H4 (cell line): ENCODE data around the gene EPS8L3. TPM values are rescaled to one million over a fixed set of nuclear protein-coding genes. Genes with fewer than 3 reads are reported as not detected.
"Not testable (repeated sequence)": the region's sequence is repeated elsewhere in the genome, so short reads cannot be mapped to it uniquely, and the experiment has no call there.

ENCODE experiments used
- DNase-seq: peaks from one replicate; pipeline ENCODE4 v3.0.0-alpha.2; 2015; ENCODE audit warnings: low spot score
- total RNA-seq: library from RNA; depleted of rRNA; stranded (reverse); fragments of >200 nt; shearing (Covaris generic); gene quantifications from 2 replicates; pipeline ENCODE4 v1.2.3, GENCODE V29; 2014

EPS8L3 gene
- total RNA-seq, 1 experiment from 2014 or later = not detected

DNA sequence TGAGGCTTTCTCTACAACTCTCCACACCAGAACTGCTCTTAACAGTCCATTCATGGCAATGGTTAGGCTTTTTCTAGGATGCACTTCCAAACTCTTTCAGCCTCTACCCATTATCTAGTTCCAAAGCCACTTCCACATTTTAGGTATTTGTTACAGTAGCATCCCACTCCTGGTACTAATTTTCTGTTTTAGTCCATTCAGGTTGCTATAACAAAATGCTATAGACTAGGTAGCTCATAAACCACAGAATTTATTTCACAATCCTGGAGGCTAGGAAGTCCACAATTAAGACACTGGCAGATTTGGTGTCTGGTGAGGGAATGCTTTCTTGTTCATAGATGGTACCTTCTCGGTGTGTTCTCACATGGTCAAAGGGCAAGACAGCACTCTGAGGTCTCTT is 17.3 kb upstream of the EPS8L3 start:
- DNase-seq = no peak

DNA sequence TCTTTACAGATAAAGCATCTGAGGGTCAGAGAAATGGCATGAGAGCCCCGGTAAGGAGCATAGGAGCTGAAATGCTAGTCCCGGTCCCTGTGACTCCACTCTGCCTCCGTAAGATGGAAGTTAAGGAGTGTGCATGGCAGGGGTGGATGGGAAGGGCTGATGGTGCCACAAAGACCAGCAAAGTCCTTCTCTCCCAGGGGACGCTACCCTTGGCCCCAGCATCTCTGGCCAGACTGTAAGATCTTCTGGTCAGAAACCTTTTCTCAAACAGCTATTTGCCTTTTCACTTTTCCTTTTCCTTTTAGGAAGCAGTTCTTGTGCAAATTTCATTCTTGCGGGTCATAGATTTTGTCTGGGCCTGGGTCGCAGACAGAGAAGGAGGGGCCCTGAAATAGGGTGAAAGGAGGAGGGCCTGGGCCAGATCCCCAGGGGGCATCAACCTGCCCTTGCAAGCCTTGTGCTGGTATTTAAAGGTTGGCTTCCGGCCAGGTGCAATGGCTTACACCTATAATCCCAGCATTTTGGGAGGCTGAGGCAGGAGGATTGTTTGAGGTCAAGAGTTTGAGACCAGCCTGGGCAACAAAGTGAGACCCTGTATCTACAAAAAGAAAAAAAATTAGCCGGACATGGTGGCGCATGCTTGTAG is 14.4 kb upstream of the EPS8L3 start:
- no peak for DNase-seq

DNA sequence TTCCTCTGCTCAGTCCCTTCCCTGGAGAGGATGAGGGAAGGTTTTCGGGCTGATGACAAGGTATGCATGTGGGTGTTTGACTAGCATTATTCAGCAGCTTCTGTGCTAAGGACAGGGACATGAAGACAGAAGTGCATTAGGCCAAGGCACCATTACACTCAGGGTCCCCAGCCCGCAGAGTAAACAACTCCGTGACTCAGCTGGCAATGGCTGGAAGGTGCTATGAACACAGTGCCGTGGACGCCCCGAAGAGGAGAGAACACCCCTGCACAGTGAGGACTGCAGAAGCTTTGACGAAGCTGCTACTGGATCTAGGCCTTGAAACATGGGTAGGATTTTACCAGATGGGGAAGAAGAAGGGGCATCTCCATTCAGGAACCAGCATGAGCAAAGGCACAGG is 13.7 kb upstream of the EPS8L3 start:
- DNase-seq = no peak

DNA sequence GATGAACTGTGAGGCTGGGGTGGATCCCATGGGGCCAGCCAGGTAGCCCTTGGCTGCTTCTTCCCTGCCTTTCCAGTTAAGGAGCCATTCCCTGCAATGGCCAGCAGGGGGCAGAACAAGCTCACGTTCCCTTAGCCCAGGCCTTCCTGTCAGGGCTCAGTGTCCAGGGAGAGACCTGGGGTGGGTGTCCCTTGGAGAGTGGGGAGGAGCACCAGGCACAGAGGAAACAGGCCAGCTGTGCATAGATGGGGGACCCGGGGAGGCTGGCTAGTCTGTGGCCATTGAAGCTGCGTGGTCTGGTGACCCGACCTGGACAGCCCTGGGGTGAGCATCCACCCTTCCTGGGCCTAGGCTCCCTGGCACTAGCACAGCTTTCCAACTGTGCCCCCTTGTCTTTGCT is 13.2 kb upstream of the EPS8L3 start:
- peak; percentile 82 for DNase-seq

DNA sequence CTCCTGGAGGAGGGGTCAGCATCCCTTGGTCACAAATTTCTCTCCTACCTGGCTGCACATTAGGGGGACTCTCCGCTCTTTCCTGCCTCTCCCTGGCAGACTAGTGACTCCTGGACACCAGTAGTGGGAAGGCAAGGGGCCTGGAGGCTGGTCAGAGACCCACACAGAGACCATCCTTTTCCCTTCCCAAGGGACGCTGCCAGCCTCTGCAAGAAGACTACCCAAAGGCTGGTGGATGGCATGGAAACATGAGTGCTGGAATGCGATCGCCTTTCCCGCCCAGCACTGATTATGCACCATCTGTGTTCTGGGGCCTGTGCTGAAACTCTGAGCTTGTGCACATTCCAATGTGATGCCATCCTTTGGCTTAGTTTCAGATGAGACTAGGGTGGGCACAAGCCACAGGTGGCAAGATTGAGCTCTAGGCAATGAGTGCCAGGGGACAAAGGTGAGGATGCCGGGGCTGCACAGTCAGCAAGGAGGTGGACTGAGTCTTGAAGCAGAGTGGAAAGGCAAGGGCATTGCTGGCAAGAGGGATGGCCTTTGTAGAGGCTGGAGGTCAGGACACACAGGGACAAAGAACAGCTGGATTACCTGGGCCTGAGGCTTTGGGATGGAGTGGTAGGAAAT is 12.6 kb upstream of the EPS8L3 start:
- no peak for DNase-seq

DNA sequence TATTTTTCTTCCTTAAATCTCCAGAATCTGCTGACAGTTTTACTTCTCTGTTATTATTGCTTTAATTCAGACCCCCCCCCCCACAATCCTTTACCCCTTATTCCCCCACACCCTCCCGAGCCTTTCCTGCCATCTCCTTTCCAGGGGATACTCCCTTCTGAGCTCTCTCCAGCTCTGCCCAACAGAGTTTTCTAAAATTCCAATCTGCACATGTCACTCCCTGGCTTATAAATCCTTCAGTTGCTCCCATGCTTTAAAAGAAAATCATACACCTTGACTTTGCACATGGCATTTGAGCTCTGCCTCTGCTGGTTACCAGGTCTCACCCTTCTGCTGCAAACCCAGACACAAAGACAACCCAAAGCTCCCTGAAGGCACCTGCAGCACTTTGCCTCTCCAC is 11.7 kb upstream of the EPS8L3 start:
- no peak for DNase-seq

DNA sequence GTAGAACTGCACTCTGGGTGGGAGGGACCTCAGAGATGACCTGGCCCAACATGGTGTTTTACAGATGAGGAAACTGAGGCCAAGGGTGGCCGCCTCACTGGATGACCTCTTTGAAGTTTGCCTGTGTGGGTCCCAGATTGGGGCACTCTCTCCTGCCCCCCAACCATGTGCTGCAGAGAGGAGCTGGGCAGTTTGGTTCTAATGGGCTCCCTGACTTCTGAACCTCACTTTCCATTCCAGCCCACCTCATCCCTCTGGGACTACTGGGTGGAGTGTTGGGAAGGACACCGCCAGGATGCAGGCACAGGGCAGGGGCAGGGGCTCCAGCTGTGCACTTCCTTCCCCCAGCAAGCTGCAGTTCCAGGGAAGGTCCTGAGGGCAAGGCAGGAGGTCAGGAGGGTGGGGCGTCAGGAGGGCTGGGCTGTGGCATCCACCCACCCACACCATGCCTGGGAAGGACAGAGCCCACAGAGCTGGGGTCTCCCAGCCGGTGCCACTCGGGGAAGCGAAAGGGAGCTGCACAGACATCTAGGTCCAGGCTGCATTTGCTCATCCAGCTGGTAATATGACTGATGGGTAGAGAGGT is 10.3 kb upstream of the EPS8L3 start:
- no peak for DNase-seq

DNA sequence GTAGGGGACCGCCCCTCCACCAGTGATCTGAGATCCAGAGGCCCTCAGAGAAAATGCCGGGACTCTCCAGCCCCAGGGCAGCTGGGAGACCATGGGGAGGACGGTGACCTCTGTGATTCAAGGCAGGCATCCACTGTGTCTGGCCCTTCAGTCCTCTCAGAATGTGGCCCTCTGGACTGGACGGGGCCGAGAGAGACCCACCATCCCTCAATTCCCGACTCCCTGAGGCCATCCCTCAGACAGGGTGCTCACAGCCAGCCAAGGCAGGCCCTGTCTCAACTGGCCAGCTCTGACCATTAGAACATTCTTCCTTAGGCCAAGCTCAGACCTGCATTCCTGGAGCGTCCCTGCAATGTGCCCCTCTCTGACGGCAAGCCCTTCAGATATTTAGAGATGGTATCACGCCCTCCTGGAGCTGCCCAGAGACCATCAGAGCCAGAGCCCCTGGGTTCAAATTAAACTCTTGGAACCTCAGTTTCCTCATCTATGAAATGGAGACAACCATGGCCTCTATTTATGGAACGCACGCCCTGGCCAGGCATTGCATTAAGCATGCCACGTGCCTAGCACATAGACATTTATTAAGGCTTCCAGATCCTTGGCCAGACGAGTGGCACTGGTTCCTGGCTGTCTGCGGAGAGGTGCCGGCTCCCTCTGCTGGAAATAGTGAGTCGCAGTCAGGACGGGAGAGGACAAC is 9.6 kb upstream of the EPS8L3 start:
- peak; percentile 89 for DNase-seq

DNA sequence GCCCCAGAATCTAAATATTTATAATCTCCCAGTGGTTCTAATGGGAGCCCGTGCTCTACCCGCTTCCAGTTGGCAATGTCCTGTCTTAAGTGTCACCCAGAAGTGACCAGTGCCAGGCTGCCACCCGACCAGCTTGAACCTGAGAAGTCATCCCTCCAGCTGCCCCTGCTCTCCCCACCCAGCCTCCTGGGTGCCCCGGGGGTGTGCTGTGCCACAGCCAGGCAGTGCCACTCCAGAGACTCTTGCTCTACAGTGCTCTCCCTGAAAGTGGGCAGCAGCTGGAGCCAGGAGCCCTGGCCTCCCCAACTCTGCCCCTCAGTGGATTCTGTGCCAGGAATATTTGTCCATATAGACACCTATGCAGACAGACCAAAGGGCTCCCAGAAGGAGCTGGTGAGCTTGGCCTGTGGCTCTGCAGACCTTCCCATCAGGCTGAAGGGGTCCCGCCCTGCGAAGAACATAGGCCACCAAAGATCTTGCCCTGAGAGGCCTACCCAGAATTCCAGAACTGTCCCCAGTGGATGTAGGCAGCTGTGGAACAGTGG is 9.0 kb upstream of the EPS8L3 start:
- no peak for DNase-seq

DNA sequence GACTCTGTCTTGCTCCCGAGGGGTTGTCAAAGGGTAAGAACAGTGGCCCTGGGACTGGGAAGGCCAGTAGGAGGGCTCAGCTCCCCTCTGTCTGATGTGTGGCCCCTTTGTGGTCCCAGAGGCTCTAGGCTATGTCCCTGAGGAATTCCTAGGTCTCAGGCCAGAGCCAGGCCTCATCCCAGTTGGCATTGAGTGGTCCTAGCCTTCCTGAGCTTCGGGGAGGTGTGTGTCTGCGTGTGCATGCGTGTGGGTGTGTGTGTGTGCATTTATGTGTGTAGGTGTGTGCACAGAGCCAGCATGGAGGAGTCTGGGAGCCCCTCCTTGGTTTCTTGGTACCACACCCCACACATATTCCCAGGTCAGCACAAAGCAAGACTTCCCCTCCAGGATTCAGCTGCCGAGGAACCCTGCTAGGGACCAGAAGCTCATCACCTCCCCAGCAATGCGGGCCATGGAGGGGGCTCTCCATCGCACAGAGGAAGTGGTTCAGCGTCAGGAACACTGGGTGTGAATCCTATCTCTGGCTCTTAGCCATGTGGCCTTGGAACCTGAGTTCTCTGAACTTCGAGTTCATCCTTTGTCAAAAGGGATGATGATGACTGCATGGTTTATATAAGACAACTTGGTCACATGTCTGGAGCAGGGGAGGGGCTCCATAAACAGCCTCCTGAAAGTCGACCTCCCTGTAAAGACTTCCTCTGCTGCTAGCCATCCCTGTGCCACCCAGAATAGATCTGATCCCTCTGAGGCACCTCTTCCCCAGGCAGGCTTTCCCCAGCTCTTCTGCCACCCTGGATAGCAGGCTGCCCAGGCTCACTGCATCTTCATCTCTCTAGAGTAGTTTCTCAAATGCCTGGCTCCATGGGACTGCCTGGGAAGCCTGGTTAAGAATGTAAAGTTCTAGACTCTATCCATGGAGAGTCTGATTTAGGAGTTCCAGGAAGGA is 8.3 kb upstream of the EPS8L3 start:
- no peak for DNase-seq

DNA sequence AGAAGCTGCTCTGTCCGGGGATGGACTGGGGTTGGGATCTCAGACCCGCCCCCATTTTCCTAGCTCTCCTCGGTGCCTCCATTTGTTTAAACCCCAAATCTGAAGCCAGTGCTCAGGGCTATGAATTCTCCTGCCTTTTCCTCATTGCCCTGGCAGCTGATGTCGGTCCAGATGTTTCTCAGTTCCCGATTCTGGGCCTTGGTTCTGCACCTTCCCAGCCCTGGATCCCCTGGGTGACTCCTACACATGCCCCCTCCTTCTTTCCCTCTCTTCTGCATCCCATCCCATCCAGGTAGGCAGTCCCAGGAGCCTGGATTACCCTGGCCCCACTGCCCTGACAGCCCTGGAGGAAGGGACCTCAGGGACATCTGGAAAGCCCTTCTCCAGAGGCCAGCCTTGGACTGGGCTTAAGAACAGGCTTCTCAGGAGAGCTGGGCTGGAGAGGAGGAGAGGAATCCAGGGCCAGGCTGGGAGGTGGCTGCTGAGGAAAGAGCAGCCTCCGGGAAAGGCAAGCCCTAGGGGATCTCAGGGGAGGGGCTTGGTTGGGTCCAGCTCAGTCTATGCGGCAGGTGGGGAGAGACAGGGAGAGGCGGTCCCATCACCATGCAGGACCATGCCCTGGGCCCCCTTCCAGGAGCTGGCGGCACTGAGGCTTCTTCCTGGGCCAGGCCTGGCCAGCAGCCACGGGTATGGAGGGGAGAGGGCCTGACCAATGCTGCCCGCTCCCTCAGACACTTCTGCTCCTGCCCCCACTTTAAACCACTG is 6.8 kb upstream of the EPS8L3 start:
- no peak for DNase-seq

DNA sequence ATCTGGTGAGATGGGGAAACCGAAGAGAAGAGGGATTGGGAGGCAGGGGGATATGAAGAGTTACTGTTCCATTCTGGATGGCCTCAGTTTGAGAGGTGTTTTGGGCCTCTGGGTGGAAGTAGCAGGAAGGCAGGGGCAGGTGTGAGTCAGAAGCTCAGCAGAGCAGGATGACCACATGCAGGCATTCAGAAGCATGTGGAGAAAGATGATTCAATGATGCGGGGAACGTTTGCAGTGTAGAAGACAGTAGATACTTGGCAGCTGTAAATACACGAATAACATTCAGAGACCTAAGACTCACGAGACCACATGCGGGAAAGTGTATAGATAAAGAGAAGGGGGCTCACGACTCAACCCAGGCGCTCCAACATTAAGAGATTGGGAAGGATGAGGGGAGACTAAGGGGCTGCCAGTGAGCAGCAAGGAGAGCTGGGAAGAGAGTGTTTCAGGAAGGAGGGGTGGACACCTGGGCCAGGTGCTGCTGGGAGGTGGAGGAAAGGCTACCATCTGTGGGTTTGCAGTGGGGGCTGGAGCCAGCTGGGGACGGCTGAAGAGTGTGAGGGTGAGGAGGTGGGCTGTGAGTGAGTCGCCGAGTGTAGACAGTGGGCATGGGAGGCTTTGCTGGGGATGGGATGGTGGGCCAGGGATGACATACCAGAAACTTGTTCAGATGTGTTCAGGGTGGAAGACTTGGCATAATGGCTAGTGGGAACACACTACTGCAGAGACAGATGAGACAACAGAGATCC is 5.8 kb upstream of the EPS8L3 start:
- DNase-seq = no peak

DNA sequence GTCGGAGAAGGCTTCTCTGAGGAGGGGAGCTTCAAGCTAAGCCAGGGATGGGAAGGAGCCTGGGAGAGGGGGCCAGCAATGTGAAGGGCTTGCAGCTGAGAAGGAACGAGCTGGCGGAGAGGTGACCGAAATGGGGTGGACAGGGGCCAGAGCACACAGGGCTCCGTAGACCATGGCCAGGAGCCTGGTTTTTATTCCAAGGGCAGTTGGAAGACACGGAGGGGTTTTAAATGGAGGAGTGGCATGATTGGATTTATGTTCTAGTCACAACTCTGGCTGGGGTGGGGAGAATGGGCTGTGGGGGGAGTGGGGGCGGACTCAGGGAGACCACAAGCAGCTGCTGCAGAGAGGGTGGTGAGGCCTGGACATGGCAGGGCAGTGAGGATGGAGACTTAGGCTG is 5.1 kb upstream of the EPS8L3 start:
- DNase-seq = no peak

DNA sequence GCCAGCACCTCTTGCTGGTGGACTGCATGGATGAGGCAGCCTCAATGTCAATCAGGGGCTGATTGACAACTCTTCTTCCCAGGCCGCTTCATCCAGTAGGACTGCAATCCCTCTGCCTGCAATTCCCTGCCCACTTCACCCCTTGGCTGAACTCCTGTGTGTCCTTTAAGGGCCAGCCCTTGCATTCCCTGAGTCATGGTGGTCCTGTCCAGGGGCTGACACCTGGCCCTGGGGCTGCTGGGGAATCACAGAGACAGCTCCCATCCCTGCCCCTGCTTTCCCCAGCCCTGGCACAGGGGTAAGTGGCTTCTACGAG is 4.6 kb upstream of the EPS8L3 start:
- no peak for DNase-seq

DNA sequence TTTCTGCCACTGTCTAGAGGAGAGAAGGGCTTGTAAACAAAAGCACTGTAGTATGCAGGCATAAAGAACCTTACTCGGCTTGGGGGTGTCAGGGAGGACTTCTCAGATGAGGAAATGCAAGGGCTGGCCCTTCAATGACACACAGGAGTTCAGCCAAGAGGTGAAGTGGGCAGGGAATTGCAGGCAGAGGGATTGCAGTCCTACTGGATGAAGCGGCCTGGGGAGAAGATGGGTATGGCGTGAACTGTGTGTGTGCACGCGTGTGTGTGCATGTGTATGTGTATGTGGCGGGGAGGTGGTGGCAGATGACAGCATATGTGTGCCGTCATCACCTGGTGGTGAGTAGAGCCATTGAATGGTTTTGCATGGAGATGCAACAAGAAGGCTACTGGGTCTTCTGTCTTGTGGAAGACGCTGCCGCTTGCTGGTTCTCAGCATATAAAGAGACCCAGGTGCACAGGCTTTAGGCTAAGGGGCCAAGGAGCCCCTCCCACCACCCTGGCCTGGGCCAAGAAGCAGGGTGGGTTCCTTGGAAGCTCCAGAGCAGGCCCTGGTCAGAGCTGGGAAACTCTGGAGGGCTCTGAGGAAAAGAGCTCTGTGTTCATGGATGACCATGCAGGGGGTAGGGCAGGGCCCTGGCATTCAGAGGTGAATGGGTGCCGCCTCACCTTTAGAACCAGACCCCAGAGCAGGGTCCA is 4.1 kb upstream of the EPS8L3 start:
- DNase-seq = no peak

DNA sequence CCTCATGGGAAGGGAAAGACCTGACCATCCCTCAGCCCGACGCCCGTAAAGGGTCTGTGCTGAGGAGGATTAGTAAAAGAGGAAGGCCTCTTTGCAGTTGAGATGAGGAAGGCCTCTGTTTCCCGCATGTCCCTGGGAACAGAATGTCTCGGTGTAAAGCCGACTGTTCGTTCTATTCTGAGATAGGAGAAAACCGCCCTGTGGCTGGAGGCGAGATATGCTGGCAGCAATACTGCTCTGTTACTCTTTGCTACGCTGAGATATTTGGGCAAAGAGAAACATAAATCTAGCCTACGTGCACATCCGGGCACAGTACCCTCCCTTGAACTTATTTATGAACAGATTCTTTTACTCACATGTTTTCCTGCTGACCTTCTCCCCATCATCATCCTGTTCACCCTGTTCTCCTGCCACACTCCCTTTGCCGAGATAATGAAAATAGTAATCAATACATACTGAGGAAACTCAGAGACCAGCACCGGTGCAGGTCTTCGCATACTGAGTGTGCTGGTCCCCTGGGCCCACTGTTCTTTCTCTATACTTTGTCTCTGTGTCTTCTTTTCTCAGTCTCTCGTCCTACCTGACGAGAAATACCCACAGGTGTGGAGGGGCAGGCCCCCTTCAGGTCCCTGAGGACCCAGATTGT is 3.4 kb upstream of the EPS8L3 start:
- not testable (repeated sequence) for DNase-seq

DNA sequence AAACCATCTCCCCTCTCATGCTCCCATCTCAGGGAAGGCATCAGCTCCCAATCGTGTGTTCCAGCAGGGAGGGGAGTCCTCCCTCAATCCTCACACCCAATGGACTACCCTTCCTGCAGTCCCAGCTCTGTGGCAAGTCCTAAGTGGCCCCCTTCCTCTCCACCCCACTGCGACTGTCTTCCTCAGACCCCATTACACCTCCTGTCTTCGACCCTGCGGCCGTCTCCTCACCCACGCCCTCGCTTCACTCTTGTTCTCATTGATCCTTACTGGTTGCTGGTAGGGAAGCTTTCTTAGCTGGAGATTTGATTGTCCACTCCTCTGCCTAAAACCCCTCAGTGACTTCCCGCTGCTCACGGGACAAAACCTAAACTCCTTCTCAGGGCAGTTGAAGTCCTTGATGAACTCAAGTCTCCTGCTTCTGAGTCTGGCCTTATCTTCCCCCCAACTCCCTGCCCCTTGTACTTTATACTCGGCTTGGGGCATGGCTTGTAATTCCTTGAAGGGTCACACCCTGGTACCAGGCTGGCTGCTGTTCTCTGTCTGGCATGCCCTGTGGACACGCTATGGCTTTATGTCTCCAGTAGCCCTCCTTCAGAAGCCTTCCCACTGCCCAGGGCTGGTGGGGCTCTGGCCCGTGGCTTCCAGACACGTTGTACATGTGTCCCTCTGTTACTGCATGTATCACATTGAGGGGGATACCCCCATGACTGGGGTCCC is 2.3 kb upstream of the EPS8L3 start:
- DNase-seq = no peak

DNA sequence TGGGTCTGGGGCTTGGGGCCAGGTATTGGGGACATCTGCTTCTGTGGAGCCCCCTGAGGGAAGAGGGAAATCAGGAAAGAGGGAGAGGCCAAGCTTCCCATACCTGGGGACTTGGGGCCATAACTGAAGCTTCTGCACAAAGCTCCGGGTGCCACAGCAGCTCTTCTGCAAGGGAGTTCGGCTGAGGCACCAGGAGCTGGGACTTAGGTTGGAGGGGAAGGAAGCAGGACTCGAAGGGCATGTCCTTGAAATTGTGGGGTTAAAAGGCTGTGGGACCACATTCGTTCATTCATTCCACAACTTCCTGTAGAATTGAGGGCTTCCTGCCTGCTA is 1.7 kb upstream of the EPS8L3 start:
- no peak for DNase-seq
